Measurements from ENCODE around the gene TP53. TPM values are rescaled to one million over a fixed set of nuclear protein-coding genes. Genes with fewer than 3 reads are reported as not detected.

TP53 gene
- total and polyA plus RNA-seq, 9 of the 15 experiments (the other 6 are each of a cell fraction or from before 2014, with no cell fraction given), result 2.8 to 14.0 (median 7.1) TPM

GRCh38 chr17:7700510-7700909 is 13.2 kb upstream of the TP53 start (continued):
- TF ChIP-seq, protein P1, sequence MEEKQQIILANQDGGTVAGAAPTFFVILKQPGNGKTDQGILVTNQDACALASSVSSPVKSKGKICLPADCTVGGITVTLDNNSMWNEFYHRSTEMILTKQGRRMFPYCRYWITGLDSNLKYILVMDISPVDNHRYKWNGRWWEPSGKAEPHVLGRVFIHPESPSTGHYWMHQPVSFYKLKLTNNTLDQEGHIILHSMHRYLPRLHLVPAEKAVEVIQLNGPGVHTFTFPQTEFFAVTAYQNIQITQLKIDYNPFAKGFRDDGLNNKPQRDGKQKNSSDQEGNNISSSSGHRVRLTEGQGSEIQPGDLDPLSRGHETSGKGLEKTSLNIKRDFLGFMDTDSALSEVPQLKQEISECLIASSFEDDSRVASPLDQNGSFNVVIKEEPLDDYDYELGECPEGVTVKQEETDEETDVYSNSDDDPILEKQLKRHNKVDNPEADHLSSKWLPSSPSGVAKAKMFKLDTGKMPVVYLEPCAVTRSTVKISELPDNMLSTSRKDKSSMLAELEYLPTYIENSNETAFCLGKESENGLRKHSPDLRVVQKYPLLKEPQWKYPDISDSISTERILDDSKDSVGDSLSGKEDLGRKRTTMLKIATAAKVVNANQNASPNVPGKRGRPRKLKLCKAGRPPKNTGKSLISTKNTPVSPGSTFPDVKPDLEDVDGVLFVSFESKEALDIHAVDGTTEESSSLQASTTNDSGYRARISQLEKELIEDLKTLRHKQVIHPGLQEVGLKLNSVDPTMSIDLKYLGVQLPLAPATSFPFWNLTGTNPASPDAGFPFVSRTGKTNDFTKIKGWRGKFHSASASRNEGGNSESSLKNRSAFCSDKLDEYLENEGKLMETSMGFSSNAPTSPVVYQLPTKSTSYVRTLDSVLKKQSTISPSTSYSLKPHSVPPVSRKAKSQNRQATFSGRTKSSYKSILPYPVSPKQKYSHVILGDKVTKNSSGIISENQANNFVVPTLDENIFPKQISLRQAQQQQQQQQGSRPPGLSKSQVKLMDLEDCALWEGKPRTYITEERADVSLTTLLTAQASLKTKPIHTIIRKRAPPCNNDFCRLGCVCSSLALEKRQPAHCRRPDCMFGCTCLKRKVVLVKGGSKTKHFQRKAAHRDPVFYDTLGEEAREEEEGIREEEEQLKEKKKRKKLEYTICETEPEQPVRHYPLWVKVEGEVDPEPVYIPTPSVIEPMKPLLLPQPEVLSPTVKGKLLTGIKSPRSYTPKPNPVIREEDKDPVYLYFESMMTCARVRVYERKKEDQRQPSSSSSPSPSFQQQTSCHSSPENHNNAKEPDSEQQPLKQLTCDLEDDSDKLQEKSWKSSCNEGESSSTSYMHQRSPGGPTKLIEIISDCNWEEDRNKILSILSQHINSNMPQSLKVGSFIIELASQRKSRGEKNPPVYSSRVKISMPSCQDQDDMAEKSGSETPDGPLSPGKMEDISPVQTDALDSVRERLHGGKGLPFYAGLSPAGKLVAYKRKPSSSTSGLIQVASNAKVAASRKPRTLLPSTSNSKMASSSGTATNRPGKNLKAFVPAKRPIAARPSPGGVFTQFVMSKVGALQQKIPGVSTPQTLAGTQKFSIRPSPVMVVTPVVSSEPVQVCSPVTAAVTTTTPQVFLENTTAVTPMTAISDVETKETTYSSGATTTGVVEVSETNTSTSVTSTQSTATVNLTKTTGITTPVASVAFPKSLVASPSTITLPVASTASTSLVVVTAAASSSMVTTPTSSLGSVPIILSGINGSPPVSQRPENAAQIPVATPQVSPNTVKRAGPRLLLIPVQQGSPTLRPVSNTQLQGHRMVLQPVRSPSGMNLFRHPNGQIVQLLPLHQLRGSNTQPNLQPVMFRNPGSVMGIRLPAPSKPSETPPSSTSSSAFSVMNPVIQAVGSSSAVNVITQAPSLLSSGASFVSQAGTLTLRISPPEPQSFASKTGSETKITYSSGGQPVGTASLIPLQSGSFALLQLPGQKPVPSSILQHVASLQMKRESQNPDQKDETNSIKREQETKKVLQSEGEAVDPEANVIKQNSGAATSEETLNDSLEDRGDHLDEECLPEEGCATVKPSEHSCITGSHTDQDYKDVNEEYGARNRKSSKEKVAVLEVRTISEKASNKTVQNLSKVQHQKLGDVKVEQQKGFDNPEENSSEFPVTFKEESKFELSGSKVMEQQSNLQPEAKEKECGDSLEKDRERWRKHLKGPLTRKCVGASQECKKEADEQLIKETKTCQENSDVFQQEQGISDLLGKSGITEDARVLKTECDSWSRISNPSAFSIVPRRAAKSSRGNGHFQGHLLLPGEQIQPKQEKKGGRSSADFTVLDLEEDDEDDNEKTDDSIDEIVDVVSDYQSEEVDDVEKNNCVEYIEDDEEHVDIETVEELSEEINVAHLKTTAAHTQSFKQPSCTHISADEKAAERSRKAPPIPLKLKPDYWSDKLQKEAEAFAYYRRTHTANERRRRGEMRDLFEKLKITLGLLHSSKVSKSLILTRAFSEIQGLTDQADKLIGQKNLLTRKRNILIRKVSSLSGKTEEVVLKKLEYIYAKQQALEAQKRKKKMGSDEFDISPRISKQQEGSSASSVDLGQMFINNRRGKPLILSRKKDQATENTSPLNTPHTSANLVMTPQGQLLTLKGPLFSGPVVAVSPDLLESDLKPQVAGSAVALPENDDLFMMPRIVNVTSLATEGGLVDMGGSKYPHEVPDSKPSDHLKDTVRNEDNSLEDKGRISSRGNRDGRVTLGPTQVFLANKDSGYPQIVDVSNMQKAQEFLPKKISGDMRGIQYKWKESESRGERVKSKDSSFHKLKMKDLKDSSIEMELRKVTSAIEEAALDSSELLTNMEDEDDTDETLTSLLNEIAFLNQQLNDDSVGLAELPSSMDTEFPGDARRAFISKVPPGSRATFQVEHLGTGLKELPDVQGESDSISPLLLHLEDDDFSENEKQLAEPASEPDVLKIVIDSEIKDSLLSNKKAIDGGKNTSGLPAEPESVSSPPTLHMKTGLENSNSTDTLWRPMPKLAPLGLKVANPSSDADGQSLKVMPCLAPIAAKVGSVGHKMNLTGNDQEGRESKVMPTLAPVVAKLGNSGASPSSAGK (IDR thresholded peaks at IDR 0.05), result peak; percentile 84
- peak; percentile 87 for TF ChIP-seq NFE2 (IDR thresholded peaks at IDR 0.05; ENCODE audit: low read depth)
- peak; percentile 55; the same call in 1 of the 2 replicates for TF ChIP-seq MAFG (tag; conservative IDR thresholded peaks at IDR 0.05)
- no peak for TF ChIP-seq ZNF589 (CRISPR knock-in tag; IDR thresholded peaks at IDR 0.05; ENCODE audit: low read depth)
- peak; percentile 74 for TF ChIP-seq JUND (IDR thresholded peaks at IDR 0.05; ENCODE audit: borderline replicate concordance, low read depth, low read length)
- TF ChIP-seq JUND (tag; IDR thresholded peaks at IDR 0.05; ENCODE audit: borderline replicate concordance, low read depth, low read length), result peak; percentile 57; the same call in 1 of the 3 replicates
- TF ChIP-seq ZMIZ1 (IDR thresholded peaks at IDR 0.05; ENCODE audit: low read depth in 2 of 2, low read length in 2 of 2), result no peak
- no peak for TF ChIP-seq XRCC5 (IDR thresholded peaks at IDR 0.05; ENCODE audit: low read depth, low read length)
